Mesendoderm (in vitro differentiated cells): ENCODE measurements around the gene RIC8B. TPM values are rescaled to one million over a fixed set of nuclear protein-coding genes. Genes with fewer than 3 reads are reported as not detected.
"Not testable (repeated sequence)": the region's sequence is repeated elsewhere in the genome, so short reads cannot be mapped to it uniquely, and the experiment has no call there.

Source experiments
- DNase-seq: peaks from one replicate; pipeline ENCODE4 v3.0.0; 2013
- H2AK5ac ChIP-seq: 2 replicates; pipeline ENCODE4 v1.6.1; 2013; ENCODE audit warnings: low read length, inconsistent platforms
- H2BK120ac ChIP-seq: 2 replicates; pipeline ENCODE4 v1.6.1; 2013; ENCODE audit warnings: low read depth, mild to moderate bottlenecking, low read length, moderate library complexity, mixed read lengths
- H2BK15ac ChIP-seq: replicated peaks from 2 replicates; pipeline ENCODE4 v1.6.1; 2013; ENCODE audit warnings: low read depth, mild to moderate bottlenecking, moderate library complexity
- H2BK5ac ChIP-seq: 2 replicates; pipeline ENCODE4 v1.6.1; 2013; ENCODE audit warnings: low read length, inconsistent platforms
- H3K18ac ChIP-seq: 2 replicates; pipeline ENCODE4 v1.6.1; 2013; ENCODE audit warnings: mild to moderate bottlenecking, low read length, mixed read lengths
- H3K23ac ChIP-seq: one replicate; pipeline ENCODE4 v1.6.1; 2013; ENCODE audit warnings: low read length
- H3K27ac ChIP-seq: 2 replicates; pipeline ENCODE4 v1.5.1; 2013; ENCODE audit warnings: low read depth, mild to moderate bottlenecking, inconsistent platforms, low read length, moderate library complexity
- H3K27me3 ChIP-seq: 2 replicates; pipeline ENCODE4 v1.6.1; 2013; ENCODE audit warnings: low read length, control low read depth, mild to moderate bottlenecking, inconsistent platforms; ENCODE audit not compliant: insufficient read depth, poor library complexity
- H3K36me3 ChIP-seq: 2 replicates; pipeline ENCODE4 v1.6.1; 2013; ENCODE audit warnings: low read length, inconsistent platforms; ENCODE audit not compliant: control insufficient read depth, insufficient read depth
- H3K4ac ChIP-seq: one replicate; pipeline ENCODE4 v1.6.1; 2013; ENCODE audit warnings: low read depth, mild to moderate bottlenecking, low read length, moderate library complexity
- H3K4me1 ChIP-seq: 2 replicates; pipeline ENCODE4 v1.6.1; 2013; ENCODE audit warnings: low read depth, low read length, inconsistent platforms; ENCODE audit not compliant: control insufficient read depth
- H3K4me2 ChIP-seq: 2 replicates; pipeline ENCODE4 v1.6.1; 2013; ENCODE audit warnings: low read length
- H3K4me3 ChIP-seq: 2 replicates; pipeline ENCODE4 v1.5.1; 2013; ENCODE audit warnings: mild to moderate bottlenecking, low read length
- H3K56ac ChIP-seq: one replicate; pipeline ENCODE4 v1.6.1; 2013; ENCODE audit warnings: low read length
- H3K79me1 ChIP-seq: 2 replicates; pipeline ENCODE4 v1.6.1; 2013; ENCODE audit warnings: low read length, inconsistent platforms
- H3K79me2 ChIP-seq: 2 replicates; pipeline ENCODE4 v1.6.1; 2013; ENCODE audit warnings: mild to moderate bottlenecking, low read length; ENCODE audit not compliant: control insufficient read depth, insufficient read depth
- H3K9ac ChIP-seq: 2 replicates; pipeline ENCODE4 v1.6.1; 2013; ENCODE audit warnings: low read length, inconsistent platforms
- H4K5ac ChIP-seq: one replicate; pipeline ENCODE4 v1.6.1; 2013; ENCODE audit warnings: low read length
- H4K8ac ChIP-seq: one replicate; pipeline ENCODE4 v1.6.1; 2013; ENCODE audit warnings: low read depth, mild to moderate bottlenecking, control low read depth, low read length, moderate library complexity
- WGBS: extraction: QIAGEN DNeasy Blood & Tissue Kit; methylation state at CpG from one replicate; pipeline ENCODE4 v1.1.7; 2013; ENCODE audit warnings: low lambda C conversion rate, missing lambda C conversion rate; ENCODE audit not compliant: insufficient coverage; ENCODE audit errors: extremely low coverage; 5-methylcytosine and 5-hydroxymethylcytosine counted together
- polyA plus RNA-seq, 2 experiments: library from polyadenylated mRNA; stranded (reverse); fragments of 200-250 nt; gene quantifications; one replicate each; pipeline ENCODE4 v1.2.3, GENCODE V29; 2013

The RIC8B gene
- 6.7 TPM for polyA plus RNA-seq (2013, experiment 1 of 2)
- polyA plus RNA-seq (2013, experiment 2 of 2) = 7.7 TPM

- H3K79me2 ChIP-seq = peaks cover 14% of the 10 kb centered on the region
- no peak within 1 kb of the TSS for H4K8ac ChIP-seq
- no peak within 1 kb of the TSS for H2BK15ac ChIP-seq
- no peaks in the 10 kb centered on the region for H3K36me3 ChIP-seq
- H3K23ac ChIP-seq = peak within 1 kb of the TSS; percentile 92
- H3K4me3 ChIP-seq = peak within 1 kb of the TSS; percentile 89
- peak within 1 kb of the TSS; percentile 97 for H3K56ac ChIP-seq
- H3K4me1 ChIP-seq = peaks cover 9% of the 10 kb centered on the region
- peaks cover 18% of the 10 kb centered on the region for H3K79me1 ChIP-seq
- DNase-seq = peak; percentile 100
- peak within 1 kb of the TSS; percentile 87 for H3K4me2 ChIP-seq
- H2AK5ac ChIP-seq = peak within 1 kb of the TSS; percentile 22
- peak within 1 kb of the TSS; percentile 83 for H3K18ac ChIP-seq
- peak within 1 kb of the TSS; percentile 80 for H2BK5ac ChIP-seq
- H3K4ac ChIP-seq = peak within 1 kb of the TSS; percentile 59
- peak within 1 kb of the TSS; percentile 94 for H3K27ac ChIP-seq
- H2BK120ac ChIP-seq = no peak within 1 kb of the TSS
- no peaks in the 10 kb centered on the region for H3K27me3 ChIP-seq
- peak within 1 kb of the TSS; percentile 89 for H3K9ac ChIP-seq
- H4K5ac ChIP-seq = no peak within 1 kb of the TSS
- no CpG with 5 or more reads among the region's 66 CpGs for WGBS
Observed at GRCh38 chr12:106774005-106774807, at the start of gene RIC8B. Gene RIC8B (plus strand): TSS chr12:106774682. CDS start chr12:106774746, 64 bp downstream.

- WGBS = no CpG with 5 or more reads among the region's 6 CpGs
- DNase-seq = no peak
- Histone ChIP-seq H3K79me1 (no peaks in the 10 kb centered on the region), H3K4ac (no peak overlapping the region), H2BK15ac (no peak overlapping the region), H3K23ac (no peak overlapping the region), H3K27ac (no peak overlapping the region), H3K4me2 (no peak overlapping the region), H3K4me3 (no peak overlapping the region), H3K79me2 (no peaks in the 10 kb centered on the region), H3K4me1 (no peaks in the 10 kb centered on the region), H3K27me3 (no peaks in the 10 kb centered on the region), H4K8ac (no peak overlapping the region), H3K36me3 (no peaks in the 10 kb centered on the region), H3K56ac (no peak overlapping the region), H2BK5ac (no peak overlapping the region), H3K18ac (no peak overlapping the region), H4K5ac (no peak overlapping the region), H3K9ac (no peak overlapping the region), H2AK5ac (no peak overlapping the region), H2BK120ac (no peak overlapping the region)
Observed at GRCh38 chr12:106724934-106725333, 49.5 kb upstream of the RIC8B start.

- no CpG with 5 or more reads among the region's 5 CpGs for WGBS
- H3K4me2 ChIP-seq, H2BK15ac ChIP-seq: not testable (repeated sequence)
Observed at GRCh38 chr12:106726603-106727202, 47.8 kb upstream of the RIC8B start.

DNA sequence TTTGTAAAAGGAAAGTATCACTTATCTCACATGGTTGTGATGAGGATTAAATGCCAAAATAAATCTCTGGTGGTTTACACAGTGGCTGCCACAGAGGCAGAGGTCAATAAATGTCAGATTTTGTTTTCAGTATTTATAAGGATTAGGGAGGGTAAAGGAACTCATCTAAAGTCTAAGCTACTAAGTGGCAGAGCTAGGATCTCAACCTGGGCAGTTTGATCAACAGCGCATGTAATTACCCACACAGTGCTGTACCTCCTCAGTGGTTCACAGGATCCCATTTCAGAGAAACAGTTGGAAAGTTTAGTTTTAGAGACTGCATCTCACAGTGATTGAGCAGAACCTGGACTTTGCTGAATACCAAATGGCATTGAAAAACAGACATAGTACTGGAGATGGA, 44.9 kb upstream of the RIC8B start:
- Histone ChIP-seq H2BK5ac (no peak overlapping the region), H3K4me3 (no peak overlapping the region), H2AK5ac (no peak overlapping the region), H3K79me1 (no peaks in the 10 kb centered on the region), H2BK15ac (no peak overlapping the region), H2BK120ac (no peak overlapping the region), H3K4me2 (no peak overlapping the region), H3K4ac (no peak overlapping the region), H3K18ac (no peak overlapping the region), H3K27me3 (no peaks in the 10 kb centered on the region), H3K27ac (no peak overlapping the region), H3K79me2 (no peaks in the 10 kb centered on the region), H3K4me1 (no peaks in the 10 kb centered on the region), H4K8ac (no peak overlapping the region), H4K5ac (no peak overlapping the region), H3K36me3 (no peaks in the 10 kb centered on the region), H3K56ac (no peak overlapping the region), H3K23ac (no peak overlapping the region), H3K9ac (no peak overlapping the region)
- no CpG with 5 or more reads among the region's 1 CpG for WGBS
- no peak for DNase-seq

More at GRCh38 chr12:106726603-106727202, 47.8 kb upstream of the RIC8B start:
- H3K36me3 ChIP-seq, H3K4ac ChIP-seq, H3K56ac ChIP-seq, H3K4me1 ChIP-seq, H3K23ac ChIP-seq, H3K27ac ChIP-seq, H3K27me3 ChIP-seq, H4K8ac ChIP-seq, H2BK120ac ChIP-seq, H3K9ac ChIP-seq, H3K18ac ChIP-seq, H2BK5ac ChIP-seq, H3K79me1 ChIP-seq, H3K4me3 ChIP-seq, DNase-seq, H4K5ac ChIP-seq, H2AK5ac ChIP-seq, H3K79me2 ChIP-seq: not testable (repeated sequence)

DNA sequence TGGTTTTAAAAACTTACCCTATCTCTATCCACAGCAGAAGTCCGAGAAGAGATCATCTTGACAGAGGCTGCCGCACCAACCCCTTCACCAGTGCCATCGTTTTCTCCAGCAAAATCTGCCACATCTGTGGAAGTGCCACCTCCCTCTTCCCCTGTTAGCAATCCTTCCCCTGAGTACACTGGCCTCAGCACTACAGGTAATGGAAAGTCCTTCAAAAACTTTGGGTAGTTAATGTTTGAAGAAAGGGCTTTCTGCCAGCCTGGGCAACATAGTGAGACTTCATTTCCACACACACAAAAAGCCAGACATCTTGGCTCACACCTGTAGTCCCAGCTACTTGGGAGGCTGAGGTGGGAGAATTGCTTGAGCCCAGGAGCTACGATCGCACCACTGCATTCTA, 41.6 kb upstream of the RIC8B start:
- Histone ChIP-seq H2BK5ac (no peak overlapping the region), H3K36me3 (no peaks in the 10 kb centered on the region)
- no CpG with 5 or more reads among the region's 5 CpGs for WGBS

More for the DNA sequence above, 41.6 kb upstream of the RIC8B start:
- H3K79me2 ChIP-seq = no peaks in the 10 kb centered on the region
- H3K23ac ChIP-seq = no peak overlapping the region
- H4K8ac ChIP-seq = no peak overlapping the region
- no peak overlapping the region for H3K4me2 ChIP-seq
- H2AK5ac ChIP-seq = no peak overlapping the region
- no peaks in the 10 kb centered on the region for H3K27me3 ChIP-seq
- no peak overlapping the region for H2BK15ac ChIP-seq
- no peak overlapping the region for H3K56ac ChIP-seq
- no peaks in the 10 kb centered on the region for H3K79me1 ChIP-seq
- H3K4ac ChIP-seq = no peak overlapping the region
- no peak overlapping the region for H3K9ac ChIP-seq
- no peak overlapping the region for H3K4me3 ChIP-seq
- no peak overlapping the region for H4K5ac ChIP-seq
- no peak for DNase-seq
- no peak overlapping the region for H3K27ac ChIP-seq
- H3K18ac ChIP-seq = no peak overlapping the region
- H3K4me1 ChIP-seq = no peaks in the 10 kb centered on the region
- H2BK120ac ChIP-seq = no peak overlapping the region
